HG02884 (cell line): ENCODE results near the gene KRTAP10-2.

Experiments
- ATAC-seq: cut with Tn5 transposase; IDR thresholded peaks from one replicate; pipeline ENCODE4 v1.9.1; 2021; ENCODE audit warnings: mild to moderate bottlenecking, moderate library complexity; ENCODE audit not compliant: unreplicated experiment

The KRTAP10-2 gene

GRCh38 chr21:44540741-44541288 lies 10.5 kb downstream of the KRTAP10-2 start:
- ATAC-seq, result no peak

DNA sequence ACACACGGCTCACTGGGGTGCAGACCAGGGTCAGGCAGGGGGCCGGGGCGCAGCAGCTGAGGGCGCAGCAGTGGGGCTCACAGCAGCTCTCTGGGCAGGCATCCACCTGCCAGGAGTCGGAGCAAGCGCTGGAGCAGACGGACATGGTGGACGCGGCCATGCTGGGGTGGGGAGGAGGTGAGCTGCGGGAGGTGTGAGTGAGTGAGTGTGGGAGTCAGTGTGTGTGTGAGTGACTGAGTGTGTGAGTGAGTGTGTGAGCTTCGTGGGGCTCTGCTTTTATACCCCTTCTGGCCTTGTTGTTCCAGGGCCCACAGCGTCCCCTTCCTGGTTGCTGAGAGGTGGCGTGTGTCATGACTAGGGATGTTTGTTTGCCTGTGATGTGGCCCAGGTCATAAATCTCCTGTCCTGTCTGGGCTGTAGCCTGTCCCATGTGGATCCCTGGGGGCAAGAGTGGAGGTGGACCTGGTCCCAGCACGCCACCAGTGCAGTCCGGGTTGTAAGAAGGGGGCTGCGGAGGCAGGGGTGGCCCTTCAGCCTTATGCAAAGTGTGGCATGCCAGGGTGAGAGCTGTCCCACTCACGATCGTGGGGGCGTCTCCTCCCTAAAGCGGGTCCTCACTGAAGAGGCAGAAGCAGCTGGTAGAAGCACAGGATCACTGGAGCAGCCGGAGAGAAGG lies 11.2 kb downstream of the KRTAP10-2 start, which contains the start of gene KRTAP10-1:
Gene KRTAP10-1 (minus strand): TSS at position 205 of the 676 bp plus-strand sequence. CDS start 45 bp downstream, at position 160.
- no peak for ATAC-seq

DNA sequence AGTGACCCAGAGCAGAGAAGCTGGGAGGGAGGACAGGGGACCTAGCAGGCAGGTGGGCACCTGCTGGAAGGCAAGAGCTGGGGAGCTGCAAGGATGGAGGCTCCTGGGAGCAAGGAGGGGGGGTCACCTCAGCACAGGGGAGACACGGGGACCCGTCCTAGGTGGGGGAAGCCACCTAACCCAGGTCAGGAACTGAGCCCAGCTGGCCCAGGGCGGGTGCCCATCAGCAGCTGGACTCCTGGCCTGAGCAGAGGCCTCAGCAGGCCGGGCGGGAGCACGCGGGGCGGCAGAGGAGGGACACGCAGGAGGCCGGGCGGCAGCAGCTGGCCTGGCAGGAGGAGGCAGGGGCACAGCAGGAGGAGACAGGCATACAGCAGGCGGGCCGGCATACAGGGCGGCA lies 12.3 kb downstream of the KRTAP10-2 start:
- no peak for ATAC-seq

- ATAC-seq, result no peak
These were observed 13.1 kb downstream of the KRTAP10-2 start for GRCh38 chr21:44537930-44538911.

DNA sequence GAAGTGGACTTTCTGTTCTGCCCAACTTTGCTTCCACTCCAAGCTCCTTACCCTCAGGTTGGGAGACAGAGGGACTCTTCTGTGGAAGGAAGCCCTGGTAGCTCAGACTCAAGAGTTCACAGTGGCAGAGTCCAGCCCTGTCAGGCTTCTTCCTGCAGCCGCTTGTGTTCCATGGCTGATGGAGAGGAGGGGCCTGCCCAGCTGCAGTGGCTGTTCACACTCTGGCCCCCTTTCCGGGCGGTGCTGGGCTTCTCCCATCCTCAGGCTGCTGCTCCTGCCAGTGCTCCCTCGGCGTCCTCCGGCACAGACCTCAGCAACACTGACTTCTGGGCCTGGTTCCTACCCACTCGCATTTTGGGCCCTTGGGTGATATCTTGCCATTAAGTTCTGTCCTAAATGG lies 15.3 kb downstream of the KRTAP10-2 start:
- no peak for ATAC-seq

GRCh38 chr21:44534688-44535087 lies 16.6 kb downstream of the KRTAP10-2 start:
- ATAC-seq, result no peak

GRCh38 chr21:44533891-44534627 lies 17.2 kb downstream of the KRTAP10-2 start:
- no peak for ATAC-seq

GRCh38 chr21:44533121-44533890 lies 18.0 kb downstream of the KRTAP10-2 start:
- ATAC-seq, result no peak

DNA sequence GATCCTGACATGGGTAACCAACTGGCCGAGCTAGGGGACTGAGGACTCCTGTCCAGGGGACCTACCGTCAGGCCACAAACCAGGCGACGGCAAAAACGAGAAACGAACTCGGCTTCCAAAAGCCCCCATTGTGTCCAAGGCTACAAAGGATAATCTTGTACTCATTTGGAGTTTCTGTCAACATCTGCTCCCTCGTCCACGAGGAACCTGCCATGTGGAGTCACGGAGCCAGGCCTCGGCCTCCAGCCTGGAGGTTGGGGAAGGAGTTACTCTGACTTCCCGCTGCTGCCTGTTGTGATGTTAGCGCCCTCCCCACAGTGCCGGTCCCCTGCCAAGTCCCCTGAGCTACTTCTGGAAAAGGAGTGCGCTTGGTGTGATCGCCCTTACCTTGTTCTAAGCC lies 18.6 kb downstream of the KRTAP10-2 start:
- ATAC-seq, result no peak

DNA sequence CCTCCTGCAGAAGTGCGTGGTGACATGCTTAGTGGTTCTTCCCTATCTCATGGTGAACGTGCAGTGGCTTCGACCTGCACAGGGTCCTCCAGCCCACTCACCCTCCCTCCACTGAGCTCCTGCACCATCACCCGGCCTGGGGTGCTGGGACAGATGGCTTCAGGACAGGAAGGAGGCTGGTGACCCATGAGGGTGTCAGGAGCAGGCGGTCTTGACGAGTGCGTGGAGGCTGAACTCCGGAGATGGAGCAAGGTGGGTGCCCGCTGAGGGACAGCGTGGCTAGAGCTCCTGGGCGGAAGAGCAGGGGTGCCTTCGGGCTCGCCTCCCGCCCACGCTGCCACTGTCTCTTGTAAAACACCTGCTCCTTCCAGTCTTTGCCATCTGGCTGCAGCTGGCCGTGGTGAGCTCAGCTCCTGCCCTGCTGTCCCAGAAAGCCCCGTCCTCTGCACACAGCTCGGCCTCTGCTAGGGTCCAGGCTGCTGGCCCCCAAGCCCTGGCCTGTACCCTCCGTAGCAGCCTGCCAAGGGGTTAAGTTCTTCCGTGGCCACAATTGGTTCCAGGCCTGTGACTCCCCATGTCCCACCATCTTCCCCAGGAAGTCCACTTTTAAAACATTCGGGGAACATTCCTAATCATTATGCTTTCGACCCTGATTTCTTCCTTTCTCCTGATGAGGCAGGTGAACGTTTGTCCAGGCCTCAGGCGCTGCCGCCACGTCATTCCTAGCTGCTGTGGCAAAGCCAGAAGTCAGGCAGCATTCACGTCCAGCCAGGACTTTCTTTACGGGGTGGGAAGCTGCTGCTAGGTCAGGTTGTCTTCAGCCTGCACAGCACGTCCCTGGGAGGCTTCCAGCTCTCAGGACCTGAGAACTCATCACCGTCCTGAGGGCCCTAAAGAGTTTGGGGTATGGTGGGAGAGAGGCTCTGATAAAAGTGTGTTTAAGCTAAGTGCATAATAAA lies 19.4 kb downstream of the KRTAP10-2 start:
- no peak for ATAC-seq

DNA sequence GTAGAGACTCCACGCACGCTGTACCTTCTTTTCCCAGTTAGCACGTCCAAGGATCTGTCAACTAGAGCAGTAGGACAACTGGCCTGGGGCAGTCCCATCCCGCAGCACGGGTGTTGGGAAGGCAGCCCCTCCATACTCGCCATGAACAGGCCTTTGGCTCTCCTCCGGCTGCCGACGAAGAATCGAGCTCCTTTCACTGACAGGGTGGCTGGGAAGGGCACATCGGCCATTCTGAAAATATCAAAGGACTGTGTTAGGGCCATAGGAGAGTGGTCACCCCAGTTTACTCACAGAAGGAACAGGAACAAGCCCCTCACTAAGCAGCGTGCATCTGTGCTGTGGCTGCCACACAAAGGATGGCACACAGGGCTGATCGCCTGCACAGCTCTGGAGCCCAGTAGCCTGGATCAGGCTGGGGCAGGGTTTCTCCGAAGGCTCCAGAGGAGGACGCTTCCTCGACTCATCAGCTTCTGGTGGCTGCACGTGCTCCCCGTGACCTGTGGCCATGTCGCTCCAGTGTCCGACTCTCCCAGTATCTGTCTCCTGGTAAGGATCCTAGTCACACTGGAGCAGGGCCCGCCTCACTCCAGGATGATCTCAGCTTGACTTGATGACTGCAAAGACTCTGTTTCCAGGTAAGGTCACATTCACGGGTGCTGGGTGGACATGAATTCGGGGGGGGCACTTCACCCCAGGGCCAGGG lies 20.3 kb downstream of the KRTAP10-2 start:
- no peak for ATAC-seq

DNA sequence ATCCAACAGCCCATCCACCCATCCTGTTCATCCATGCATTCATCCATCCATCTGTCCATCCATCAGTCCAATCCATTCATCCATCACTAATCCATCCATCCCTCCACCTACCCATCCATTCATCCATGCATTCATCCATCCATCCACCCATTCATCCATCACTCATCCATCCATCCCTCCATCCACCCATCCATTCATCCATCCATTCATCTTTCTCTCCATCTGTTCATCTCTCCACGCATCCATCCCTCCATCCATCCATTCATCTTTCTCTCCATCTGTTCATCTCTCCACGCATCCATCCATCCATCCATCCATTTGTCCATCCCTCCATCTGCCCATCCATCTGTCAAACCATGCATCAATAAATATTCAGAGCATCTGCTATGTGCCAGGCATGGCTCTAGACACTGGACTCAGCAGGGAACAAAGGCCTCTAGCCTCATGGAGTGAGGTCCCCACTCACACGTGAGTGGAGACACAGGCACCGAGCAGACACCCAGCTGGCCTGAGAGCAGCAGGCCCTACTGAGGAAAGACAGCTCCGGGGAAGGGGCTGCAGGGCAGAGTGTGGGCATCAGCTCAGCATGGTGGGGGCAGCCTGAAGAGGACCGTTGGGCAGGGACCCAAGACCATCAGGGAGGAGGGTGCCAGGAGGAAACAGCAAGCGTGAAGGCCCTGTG lies 20.9 kb downstream of the KRTAP10-2 start:
- no peak for ATAC-seq

GRCh38 chr21:44529503-44530125 lies 21.7 kb downstream of the KRTAP10-2 start:
- no peak for ATAC-seq

GRCh38 chr21:44529011-44529421 lies 22.3 kb downstream of the KRTAP10-2 start:
- no peak for ATAC-seq

DNA sequence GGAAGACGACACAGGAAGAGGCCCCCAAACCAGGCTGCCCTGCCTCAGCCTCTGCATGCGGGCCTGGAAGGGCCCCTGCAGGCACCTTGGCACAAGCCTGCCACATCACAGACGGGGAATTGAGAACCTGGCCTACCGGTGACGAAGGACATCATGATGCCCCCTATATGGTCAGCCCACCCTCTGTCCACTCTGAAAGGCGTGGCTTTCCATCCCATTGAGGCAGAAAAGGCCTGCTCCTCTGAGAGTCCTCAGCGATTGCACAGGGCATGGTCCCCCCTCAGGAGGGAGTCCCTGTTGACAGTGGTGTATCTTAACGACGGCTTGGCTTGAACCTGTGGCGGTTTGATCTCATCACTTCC lies 22.7 kb downstream of the KRTAP10-2 start:
- no peak for ATAC-seq

GRCh38 chr21:44527983-44528633 lies 23.2 kb downstream of the KRTAP10-2 start:
- ATAC-seq, result no peak
